Tibial nerve (tissue), 4 donors: Measurements from ENCODE around the gene LRRC74A. TPM values are rescaled to one million over a fixed set of nuclear protein-coding genes. Genes with fewer than 3 reads are reported as not detected.
"Not testable (repeated sequence)": the region's sequence is repeated elsewhere in the genome, so short reads cannot be mapped to it uniquely, and the experiment has no call there.

ENCODE experiments used
- DNase-seq, 2 donors: peaks; one replicate each; pipeline ENCODE4 v3.0.0-alpha.2; 2019; ENCODE audit warnings: low spot score in 2 of 2
- H3K27ac ChIP-seq, 4 donors: fragments of 200-600 bp; sonication (generic) in 3 of 4; one replicate each; pipeline ENCODE4 v1.5.1; 2017 to 2019; ENCODE audit warnings: mild to moderate bottlenecking in 1 of 4
- H3K27me3 ChIP-seq, 2 donors: fragments of 200-600 bp; sonication (generic) in 1 of 2; one replicate each; pipeline versions ENCODE4 v1.5.1 to v1.6.0; 2017 to 2019
- H3K36me3 ChIP-seq, 3 donors: fragments of 200-600 bp; sonication (generic); one replicate each; pipeline ENCODE4 v1.5.1; 2018 to 2019
- H3K4me1 ChIP-seq, 4 donors: fragments of 200-600 bp; sonication (generic) in 3 of 4; one replicate each; pipeline ENCODE4 v1.5.1; 2017 to 2019
- H3K4me3 ChIP-seq, 4 donors: fragments of 200-600 bp; sonication (generic) in 3 of 4; one replicate each; pipeline ENCODE4 v1.5.1; 2017 to 2019; ENCODE audit warnings: mild to moderate bottlenecking in 1 of 4, moderate library complexity in 1 of 4
- H3K9me3 ChIP-seq, 4 donors: fragments of 200-600 bp; sonication (generic) in 3 of 4; one replicate each; pipeline ENCODE4 v1.5.1; 2017 to 2019
- CTCF ChIP-seq, 5 experiments: fragments of 200-600 bp in 3 of 5; fragments of 450-650 bp in 2 of 5; sonication (generic) in 3 of 5; IDR thresholded peaks; one replicate each; pipeline ENCODE4 v1.5.1; 2016 to 2019; ENCODE audit warnings: antibody characterized with exemption in 5 of 5, mild to moderate bottlenecking in 3 of 5, moderate library complexity in 2 of 5
- EP300 ChIP-seq, 2 donors: sonication (generic); formaldehyde crosslinking; IDR thresholded peaks; one replicate each; pipeline ENCODE4 v1.6.1; 2017; ENCODE audit warnings: antibody characterized with exemption in 2 of 2, mild to moderate bottlenecking in 1 of 2
- POLR2A ChIP-seq, 2 donors: fragments of 450-650 bp; IDR thresholded peaks; one replicate each; pipeline ENCODE4 v1.6.1; 2017; ENCODE audit warnings: antibody characterized with exemption in 2 of 2, mild to moderate bottlenecking in 2 of 2, moderate library complexity in 2 of 2
- WGBS, 2 donors: methylation state at CpG; one replicate each; pipeline ENCODE4 v1.1.5; 2018; 5-methylcytosine and 5-hydroxymethylcytosine counted together
- total RNA-seq, 4 donors: library from RNA; depleted of rRNA; stranded (reverse); fragments of >200 nt; gene quantifications; one replicate each; pipeline ENCODE4 v1.1.0, GENCODE V29; 2016

The LRRC74A gene
- total RNA-seq, 4 donors from 2014 or later, result not detected

- Histone ChIP-seq H3K27me3 (no peaks in the 10 kb centered on the region), H3K9me3 (peaks cover 0 to 11% (median 0%) of the 10 kb centered on the region in 4 donors), H3K4me1 (peaks cover 0 to 13% (median 0%) of the 10 kb centered on the region in 4 donors), H3K27ac (no peak overlapping the region), H3K36me3 (no peaks in the 10 kb centered on the region), H3K4me3 (no peak overlapping the region)
- TF ChIP-seq CTCF (IDR thresholded peaks at IDR 0.05) (no peak), POLR2A (IDR thresholded peaks at IDR 0.05) (no peak), EP300 (IDR thresholded peaks at IDR 0.05) (no peak)
- 94% methylated on average over 5 of the region's 5 CpGs for WGBS, 2 donors
- no peak for DNase-seq
Observed at GRCh38 chr14:76894308-76894707, 68.1 kb downstream of the LRRC74A start.

GRCh38 chr14:76898006-76898405 lies 71.8 kb downstream of the LRRC74A start:
- H3K4me3 ChIP-seq, DNase-seq, H3K36me3 ChIP-seq, H3K27me3 ChIP-seq, H3K9me3 ChIP-seq: not testable (repeated sequence)
- peak overlapping the region in 1 of 4 donors; percentile 73 for H3K27ac ChIP-seq
- WGBS, 2 donors, result 91 to 99% methylated on average over 16 to 23 of the region's 37 CpGs
- H3K4me1 ChIP-seq, result peaks cover 0 to 42% (median 15%) of the 10 kb centered on the region in 4 donors

GRCh38 chr14:76900682-76901081 lies 74.5 kb downstream of the LRRC74A start:
- no peaks in the 10 kb centered on the region for H3K9me3 ChIP-seq
- no peaks in the 10 kb centered on the region for H3K27me3 ChIP-seq
- no peak overlapping the region for H3K4me3 ChIP-seq
- no peak for TF ChIP-seq EP300 (IDR thresholded peaks at IDR 0.05)
- TF ChIP-seq CTCF (IDR thresholded peaks at IDR 0.05), result no peak
- no peak for TF ChIP-seq POLR2A (IDR thresholded peaks at IDR 0.05)
- peak overlapping the region; percentile 48 to 83 (median 64) for H3K27ac ChIP-seq
- WGBS, 2 donors, result 42 to 53% methylated on average over 4 of the region's 4 CpGs
- no peaks in the 10 kb centered on the region for H3K36me3 ChIP-seq
- no peak for DNase-seq
- H3K4me1 ChIP-seq, result peaks cover 0 to 68% (median 35%) of the 10 kb centered on the region in 4 donors

- TF ChIP-seq EP300 (IDR thresholded peaks at IDR 0.05), result peak in 1 of 2 donors; percentile 88
- TF ChIP-seq CTCF (IDR thresholded peaks at IDR 0.05), result no peak
- WGBS, 2 donors, result 42 to 55% methylated on average over 6 of the region's 6 CpGs
- Histone ChIP-seq H3K4me1 (peaks cover 0 to 68% (median 35%) of the 10 kb centered on the region in 4 donors), H3K4me3 (no peak overlapping the region), H3K27me3 (no peaks in the 10 kb centered on the region), H3K9me3 (no peaks in the 10 kb centered on the region), H3K27ac (peak overlapping the region; percentile 48 to 83 (median 64)), H3K36me3 (no peaks in the 10 kb centered on the region)
- no peak for DNase-seq
Observed at GRCh38 chr14:76901171-76902055, 75.2 kb downstream of the LRRC74A start.

GRCh38 chr14:76902591-76902990 lies 76.4 kb downstream of the LRRC74A start:
- DNase-seq, result no peak
- H3K27me3 ChIP-seq, result no peaks in the 10 kb centered on the region
- no peak overlapping the region for H3K4me3 ChIP-seq
- 65 to 66% methylated on average over 5 of the region's 5 CpGs for WGBS, 2 donors
- H3K27ac ChIP-seq, result peak overlapping the region in 3 of 4 donors; percentile 73 to 83 (median 78)
- H3K4me1 ChIP-seq, result peaks cover 0 to 68% (median 35%) of the 10 kb centered on the region in 4 donors
- no peaks in the 10 kb centered on the region for H3K36me3 ChIP-seq
- H3K9me3 ChIP-seq, result no peaks in the 10 kb centered on the region
- TF ChIP-seq EP300 (IDR thresholded peaks at IDR 0.05) (no peak), CTCF (IDR thresholded peaks at IDR 0.05) (no peak), POLR2A (IDR thresholded peaks at IDR 0.05) (no peak)
